ENCODE measurements around the gene EIF1. TPM values are rescaled to one million over a fixed set of nuclear protein-coding genes. Genes with fewer than 3 reads are reported as not detected.
"Not testable (repeated sequence)": the region's sequence is repeated elsewhere in the genome, so short reads cannot be mapped to it uniquely, and the experiment has no call there.

Gene EIF1
- total RNA-seq, 1 donor from 2014 or later: 368 TPM

DNA sequence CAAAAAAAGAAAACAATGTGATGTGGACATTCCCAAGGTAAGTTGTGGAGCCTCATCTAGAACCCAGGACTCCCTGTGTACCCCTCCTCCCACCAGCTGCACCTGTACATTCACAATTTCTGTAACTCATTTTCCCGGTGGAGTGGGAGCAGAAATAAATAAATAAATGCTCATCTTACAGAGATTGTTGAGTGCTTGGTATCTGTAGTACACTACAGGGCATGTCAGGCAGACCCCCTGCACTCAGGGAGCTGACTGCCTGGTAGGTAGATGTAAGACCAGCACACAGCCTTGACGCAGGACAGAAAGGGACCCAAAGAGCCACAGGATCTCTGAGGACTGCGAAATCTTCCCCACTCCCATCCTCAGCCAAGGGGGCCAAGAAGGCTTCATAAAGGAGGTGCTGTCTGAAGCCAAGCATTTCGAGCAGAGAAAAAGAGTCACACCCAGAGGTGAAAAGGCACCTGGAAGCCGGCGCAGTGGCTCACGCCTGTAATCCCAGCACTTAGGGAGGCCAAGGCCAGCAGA is 6.5 kb downstream of the EIF1 start:
- Histone ChIP-seq H3K27me3 (ENCODE audit: control insufficient read depth, insufficient read depth, low read length) (no peaks in the 10 kb centered on the region), H3K4me3 (ENCODE audit: low read depth, low read length) (no peak overlapping the region), H3K36me3 (ENCODE audit: control insufficient read depth, insufficient read depth, low read length) (peaks cover 4% of the 10 kb centered on the region)
- TF ChIP-seq, protein P1, sequence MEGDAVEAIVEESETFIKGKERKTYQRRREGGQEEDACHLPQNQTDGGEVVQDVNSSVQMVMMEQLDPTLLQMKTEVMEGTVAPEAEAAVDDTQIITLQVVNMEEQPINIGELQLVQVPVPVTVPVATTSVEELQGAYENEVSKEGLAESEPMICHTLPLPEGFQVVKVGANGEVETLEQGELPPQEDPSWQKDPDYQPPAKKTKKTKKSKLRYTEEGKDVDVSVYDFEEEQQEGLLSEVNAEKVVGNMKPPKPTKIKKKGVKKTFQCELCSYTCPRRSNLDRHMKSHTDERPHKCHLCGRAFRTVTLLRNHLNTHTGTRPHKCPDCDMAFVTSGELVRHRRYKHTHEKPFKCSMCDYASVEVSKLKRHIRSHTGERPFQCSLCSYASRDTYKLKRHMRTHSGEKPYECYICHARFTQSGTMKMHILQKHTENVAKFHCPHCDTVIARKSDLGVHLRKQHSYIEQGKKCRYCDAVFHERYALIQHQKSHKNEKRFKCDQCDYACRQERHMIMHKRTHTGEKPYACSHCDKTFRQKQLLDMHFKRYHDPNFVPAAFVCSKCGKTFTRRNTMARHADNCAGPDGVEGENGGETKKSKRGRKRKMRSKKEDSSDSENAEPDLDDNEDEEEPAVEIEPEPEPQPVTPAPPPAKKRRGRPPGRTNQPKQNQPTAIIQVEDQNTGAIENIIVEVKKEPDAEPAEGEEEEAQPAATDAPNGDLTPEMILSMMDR (IDR thresholded peaks at IDR 0.05; ENCODE audit: insufficient read depth, low read length, poor library complexity, severe bottlenecking): no peak
- DNase-seq (ENCODE audit: low read depth): no peak

DNA sequence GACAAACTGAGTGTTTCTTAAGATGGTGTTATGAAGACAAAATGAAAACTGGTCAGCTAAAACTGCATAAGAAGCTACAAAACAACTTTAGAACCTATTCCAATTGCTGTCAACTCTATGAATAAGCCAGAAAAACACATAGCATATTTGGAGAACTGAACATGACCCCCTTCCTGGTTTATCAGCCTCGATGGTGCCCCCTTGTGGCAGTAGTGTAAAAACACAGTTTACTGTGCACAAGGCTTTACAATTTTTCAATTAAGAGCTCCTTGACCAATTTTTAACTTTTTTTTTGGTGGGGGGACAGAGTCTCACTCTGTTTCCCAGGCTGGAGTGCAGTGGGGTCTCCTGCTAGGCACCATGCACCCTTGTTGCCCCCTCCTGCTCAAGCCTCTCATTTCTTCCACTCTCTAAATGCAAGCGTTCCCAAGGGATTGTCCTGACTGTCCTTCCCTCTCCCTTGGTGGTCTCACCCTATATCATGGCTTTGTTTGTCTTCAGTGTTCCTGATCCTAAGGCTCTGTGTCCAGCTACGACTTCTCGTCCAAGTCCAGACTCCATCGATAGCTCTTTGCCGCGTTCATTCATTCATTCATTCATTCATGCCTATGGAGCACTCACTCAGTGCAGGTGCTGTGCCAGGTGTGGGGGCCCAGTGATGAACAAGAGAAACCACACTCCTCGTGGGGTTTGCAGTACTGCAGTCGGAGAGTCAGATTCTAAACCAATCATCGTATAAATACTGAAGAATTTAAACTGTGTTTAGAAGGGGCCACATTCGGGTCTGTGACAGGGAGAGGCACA is 7.5 kb downstream of the EIF1 start:
- H3K4me3 ChIP-seq (ENCODE audit: low read depth, low read length): no peak overlapping the region
- peaks cover under 1% of the 10 kb centered on the region for H3K36me3 ChIP-seq (ENCODE audit: control insufficient read depth, insufficient read depth, low read length)
- H3K27me3 ChIP-seq (ENCODE audit: control insufficient read depth, insufficient read depth, low read length): no peaks in the 10 kb centered on the region
- TF ChIP-seq, protein P1 (IDR thresholded peaks at IDR 0.05; ENCODE audit: insufficient read depth, low read length, poor library complexity, severe bottlenecking): peak; percentile 81
- no peak for DNase-seq (ENCODE audit: low read depth)

DNA sequence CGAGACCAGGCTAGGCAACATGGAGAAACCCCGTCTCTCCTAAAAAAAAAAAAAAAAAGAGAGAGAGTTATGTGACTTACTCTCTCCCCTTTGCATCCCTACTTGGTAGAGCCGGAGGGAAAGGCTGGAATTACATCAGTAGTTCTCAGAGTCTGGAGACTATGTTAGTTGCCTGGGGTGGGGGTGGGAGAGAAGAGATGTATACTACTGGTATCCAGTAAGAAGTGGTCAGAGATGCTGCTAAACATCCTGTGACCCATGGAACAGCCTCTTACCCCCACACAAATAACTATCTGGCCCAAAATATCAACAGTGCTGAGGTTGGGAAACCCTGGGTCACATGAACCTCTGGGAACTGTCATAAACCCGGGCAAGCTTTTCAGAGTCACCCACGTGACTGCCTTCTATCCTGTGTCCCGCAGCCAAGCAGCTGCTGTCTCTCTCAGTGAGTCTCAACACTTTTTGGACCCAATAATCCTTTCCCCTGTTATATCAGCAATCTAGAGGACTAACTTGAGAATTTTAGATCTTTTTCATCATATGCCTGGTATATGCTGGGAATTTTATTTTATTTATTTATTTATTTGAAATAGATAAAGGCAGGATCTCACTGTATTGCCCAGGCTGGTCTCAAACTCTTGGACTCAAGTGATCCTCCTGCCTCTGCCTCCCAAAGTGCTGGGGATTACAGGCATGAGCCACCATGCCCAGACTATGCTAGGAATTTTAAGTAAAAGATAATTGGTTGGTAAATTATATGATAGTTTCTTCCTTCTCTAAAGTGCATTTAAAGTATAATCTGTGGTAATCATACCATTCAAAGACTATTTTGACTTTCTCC is 8.7 kb downstream of the EIF1 start:
- Histone ChIP-seq H3K4me3 (ENCODE audit: low read depth, low read length) (no peak overlapping the region), H3K36me3 (ENCODE audit: control insufficient read depth, insufficient read depth, low read length) (no peaks in the 10 kb centered on the region), H3K27me3 (ENCODE audit: control insufficient read depth, insufficient read depth, low read length) (no peaks in the 10 kb centered on the region)
- DNase-seq (ENCODE audit: low read depth): no peak
- TF ChIP-seq, protein P1 (IDR thresholded peaks at IDR 0.05; ENCODE audit: insufficient read depth, low read length, poor library complexity, severe bottlenecking): no peak

DNA sequence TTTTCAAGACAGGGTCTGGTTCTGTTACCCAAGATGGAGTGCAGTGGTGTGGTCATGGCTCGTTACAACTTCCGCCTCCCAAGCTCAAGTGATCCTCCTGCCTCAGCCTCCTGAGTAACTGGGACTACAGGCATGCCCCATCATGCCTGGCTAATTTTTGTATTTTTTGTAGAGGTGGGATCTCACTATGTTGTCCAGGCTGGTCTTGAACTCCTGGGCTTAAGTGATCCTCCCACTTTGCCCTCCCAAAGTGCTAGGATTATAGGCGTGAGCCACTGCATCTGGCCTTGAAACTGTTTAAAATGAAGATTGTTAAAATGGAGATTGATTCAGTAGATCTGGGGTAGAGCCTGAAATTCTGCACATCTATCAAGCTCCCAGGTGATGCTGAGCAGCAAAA is 12.2 kb downstream of the EIF1 start:
- not testable (repeated sequence) for H3K36me3 ChIP-seq (ENCODE audit: control insufficient read depth, insufficient read depth, low read length); H3K27me3 ChIP-seq (ENCODE audit: control insufficient read depth, insufficient read depth, low read length); DNase-seq (ENCODE audit: low read depth); H3K4me3 ChIP-seq (ENCODE audit: low read depth, low read length)

DNA sequence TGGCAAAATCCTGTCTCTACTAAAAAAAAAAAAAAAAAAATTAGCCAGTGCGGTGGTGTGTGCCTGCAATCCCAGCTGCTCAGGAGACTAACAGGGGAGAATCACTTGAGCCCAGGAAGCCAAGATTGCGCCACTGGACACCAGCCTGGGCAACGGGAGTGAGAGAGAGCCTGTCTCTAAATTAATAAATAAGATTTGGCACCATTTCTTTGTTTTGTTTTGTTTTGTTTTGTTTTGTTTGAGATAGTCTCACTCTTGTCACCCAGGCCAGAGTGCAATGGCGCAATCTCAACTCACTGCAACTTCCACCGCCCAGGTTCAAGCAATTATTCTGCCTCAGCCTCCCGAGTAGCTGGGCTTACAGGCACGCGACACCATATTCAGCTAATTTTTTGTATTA is 14.0 kb downstream of the EIF1 start:
- H3K36me3 ChIP-seq (ENCODE audit: control insufficient read depth, insufficient read depth, low read length): no peaks in the 10 kb centered on the region
- DNase-seq (ENCODE audit: low read depth): no peak
- no peak overlapping the region for H3K4me3 ChIP-seq (ENCODE audit: low read depth, low read length)
- TF ChIP-seq, protein P1 (IDR thresholded peaks at IDR 0.05; ENCODE audit: insufficient read depth, low read length, poor library complexity, severe bottlenecking): no peak
- H3K27me3 ChIP-seq (ENCODE audit: control insufficient read depth, insufficient read depth, low read length): no peaks in the 10 kb centered on the region

DNA sequence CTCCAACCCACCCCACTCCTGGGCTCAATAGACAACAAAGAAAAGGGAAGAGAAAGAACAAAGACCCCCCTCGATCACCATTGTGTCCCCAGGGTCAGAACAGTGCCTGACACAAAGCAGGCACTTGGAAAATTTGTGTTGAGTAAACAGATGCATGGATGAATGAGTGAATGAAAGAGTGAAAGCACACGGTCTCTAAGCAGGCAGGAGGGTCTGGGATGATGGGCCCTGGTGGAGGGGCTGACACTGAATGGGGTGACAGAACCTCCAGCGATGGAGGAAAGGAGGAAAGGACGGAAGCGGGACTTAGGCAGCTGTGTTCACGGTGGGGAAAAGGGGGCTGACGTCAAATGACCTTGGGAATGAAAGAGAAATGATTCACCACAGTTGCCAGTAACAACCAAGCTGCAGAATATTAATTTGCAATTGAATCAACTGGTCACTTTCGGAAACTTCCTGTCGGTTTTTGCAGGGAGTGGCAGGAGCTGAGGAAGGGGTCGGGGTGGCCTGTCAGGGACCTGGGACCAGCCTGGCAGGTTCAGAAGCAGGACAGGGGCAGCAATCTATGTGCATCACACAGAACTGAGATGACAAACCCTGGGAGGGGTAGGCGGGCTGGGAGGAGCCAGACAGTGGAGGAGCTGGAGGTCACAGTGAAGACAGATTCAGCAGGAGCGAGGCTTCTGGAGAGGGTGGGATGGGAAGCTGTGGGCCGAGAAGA is 16.7 kb downstream of the EIF1 start:
- TF ChIP-seq, protein P1 (IDR thresholded peaks at IDR 0.05; ENCODE audit: insufficient read depth, low read length, poor library complexity, severe bottlenecking): no peak
- DNase-seq (ENCODE audit: low read depth): no peak
- Histone ChIP-seq H3K27me3 (ENCODE audit: control insufficient read depth, insufficient read depth, low read length) (no peaks in the 10 kb centered on the region), H3K36me3 (ENCODE audit: control insufficient read depth, insufficient read depth, low read length) (no peaks in the 10 kb centered on the region), H3K4me3 (ENCODE audit: low read depth, low read length) (no peak overlapping the region)
